HG02588 (cell line): ENCODE results near the gene TFEB.

Experiments
- ATAC-seq: cut with Tn5 transposase; IDR thresholded peaks from one replicate; pipeline ENCODE4 v1.9.1; 2021; ENCODE audit warnings: mild to moderate bottlenecking, moderate library complexity; ENCODE audit not compliant: unreplicated experiment

TFEB gene

DNA sequence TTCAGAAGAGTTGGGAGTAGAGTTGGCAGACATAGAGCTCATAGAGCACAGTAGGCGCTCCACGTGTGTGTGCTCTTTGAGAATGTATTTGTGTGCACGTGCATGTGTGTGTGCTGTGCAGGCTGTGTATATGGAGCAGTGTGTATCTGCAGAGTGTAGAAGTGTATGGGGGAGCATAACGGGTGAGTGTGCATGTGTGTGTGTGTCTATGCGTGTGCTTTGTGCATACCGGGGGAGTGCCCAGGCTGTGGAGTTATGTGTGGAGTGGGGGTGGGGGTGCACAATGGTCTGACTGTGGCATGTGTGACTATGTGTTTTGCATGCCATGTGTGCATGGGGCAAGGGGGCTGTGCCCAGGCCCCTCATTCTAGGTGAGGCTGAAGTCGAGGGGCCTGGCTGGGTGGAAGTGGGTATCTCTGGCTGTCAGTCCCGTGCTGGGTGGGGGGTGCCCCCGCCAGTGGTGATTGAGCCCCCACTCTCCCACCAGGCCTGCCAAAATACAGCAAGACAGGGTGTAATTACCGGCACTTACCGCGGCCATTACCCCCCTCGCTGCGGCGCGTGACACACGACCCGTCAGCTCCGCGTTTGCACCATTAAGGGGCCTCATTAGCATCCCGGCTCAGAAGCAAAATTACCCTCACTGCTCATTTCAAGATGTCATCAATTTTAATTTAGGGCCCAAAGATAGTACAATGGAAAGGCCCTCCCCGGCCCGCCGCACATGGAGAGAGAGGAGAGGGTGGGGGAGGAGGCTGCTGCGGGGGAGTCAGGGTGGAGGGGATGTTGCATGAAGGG is 58.1 kb downstream of the TFEB start:
- ATAC-seq = no peak

DNA sequence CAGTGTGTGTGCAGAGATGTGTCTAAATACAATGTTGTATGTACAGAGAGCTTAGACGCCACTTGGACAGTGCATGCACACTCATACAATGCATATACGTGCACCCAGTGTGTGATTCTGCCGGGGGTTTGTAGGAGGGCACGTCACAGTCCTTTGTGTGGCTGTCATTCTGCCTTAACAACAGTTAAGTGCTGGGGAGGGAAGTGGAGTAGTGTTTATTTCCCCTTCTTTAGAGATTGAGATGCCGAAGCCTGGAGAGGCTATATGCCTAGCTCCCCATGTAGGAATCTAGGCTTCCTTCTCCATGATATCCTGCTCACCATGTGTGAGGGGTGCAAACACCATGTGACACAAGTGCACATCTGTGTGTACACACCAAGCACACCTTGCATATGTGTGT is 59.0 kb downstream of the TFEB start:
- no peak for ATAC-seq

DNA sequence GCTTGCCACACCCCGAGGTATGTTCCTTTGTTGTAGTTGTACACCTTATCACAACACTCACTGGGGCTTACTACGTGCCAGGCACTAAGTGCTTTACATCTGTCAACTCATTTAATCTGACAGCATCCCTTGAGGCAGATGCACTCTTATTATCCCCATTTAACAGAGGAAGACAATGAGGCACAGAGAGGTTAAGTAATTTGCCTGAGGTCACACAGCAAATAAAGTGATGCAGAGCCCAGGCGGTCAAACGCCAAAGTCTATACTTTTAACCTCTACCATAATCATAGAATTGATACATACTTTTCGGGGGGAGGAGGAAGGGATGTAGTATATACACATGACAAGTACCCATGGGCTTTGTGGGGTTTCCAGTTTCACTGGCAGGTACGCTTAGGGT is 59.4 kb downstream of the TFEB start:
- no peak for ATAC-seq

DNA sequence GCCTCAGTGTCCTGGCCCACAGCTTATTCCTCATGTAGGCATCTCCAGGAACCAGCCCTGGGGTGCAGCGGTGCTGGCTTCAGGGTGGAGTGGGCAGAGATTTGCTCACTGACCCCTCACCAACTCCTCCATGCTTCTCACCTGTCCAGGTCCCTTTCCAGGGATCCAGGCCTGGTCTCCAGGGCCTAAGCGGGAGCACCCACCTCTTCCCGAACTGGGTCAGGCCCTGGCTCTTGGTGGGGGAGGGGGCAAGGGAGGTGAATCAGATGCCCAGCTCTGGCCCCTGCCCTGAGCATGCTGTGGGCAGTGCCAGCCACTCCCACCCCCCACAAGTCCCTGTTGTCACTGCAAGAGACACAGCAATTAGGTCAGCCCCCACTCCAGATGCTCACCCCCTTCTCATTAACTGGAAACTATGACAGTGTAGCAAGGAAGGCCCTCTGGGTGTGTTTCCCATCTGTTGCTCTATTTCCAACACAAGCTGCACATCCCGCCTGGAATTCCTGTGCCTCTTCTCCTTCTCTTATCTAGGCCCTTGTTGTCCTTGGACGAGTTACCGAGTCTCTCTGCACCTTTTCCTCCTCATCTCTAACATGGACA is 60.1 kb downstream of the TFEB start:
- ATAC-seq = no peak

DNA sequence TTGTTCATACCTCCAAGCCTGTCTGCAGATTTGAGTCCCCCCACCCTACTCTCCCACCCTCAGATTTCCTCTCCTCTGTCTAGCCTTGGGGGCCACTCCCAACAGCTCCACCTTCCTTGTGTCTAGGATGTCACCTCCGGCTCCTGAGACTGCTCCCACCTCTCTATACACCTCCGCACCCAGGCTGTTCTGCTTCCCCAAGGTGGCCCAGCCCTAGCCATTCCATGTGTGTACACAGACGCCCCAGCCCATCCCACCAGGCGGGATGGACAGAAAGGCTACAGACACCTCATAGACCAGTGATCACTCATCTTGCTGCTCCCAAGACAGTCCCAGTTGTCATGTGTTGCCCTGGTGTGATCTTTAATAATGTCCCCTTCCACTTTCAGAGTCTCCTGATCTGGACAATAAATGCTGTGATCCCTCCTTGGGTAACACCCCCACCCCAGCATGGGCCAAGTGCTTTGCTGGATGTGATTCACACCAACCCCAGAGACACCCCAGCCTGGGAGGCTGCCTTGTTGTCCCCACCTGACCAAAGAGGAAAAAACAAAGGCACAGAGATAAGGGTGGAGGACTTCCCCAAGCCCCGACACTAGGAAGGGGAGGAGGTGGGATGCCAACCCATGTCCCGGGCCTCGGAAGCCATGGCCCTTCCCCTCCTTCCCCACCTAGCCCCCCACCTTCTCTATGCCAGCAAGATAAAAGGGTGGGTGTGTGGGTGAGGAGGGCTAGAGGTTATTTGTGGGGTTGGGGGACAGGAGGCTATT is 61.0 kb downstream of the TFEB start:
- no peak for ATAC-seq

DNA sequence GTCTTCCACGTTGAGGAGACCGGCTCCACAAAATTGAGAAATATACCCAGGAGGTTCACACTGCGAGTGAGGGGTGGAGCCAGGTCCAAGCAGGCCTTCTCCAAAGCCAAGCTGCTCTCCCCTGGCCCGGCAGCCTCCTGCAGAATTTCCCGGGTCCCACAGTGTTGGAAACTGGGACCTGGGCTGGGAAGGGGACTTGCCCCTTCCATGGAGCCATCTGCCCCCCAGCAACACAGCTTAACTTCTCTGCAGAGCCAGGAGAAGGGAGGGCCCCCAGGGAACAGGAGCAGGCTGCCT is 61.8 kb downstream of the TFEB start:
- no peak for ATAC-seq

DNA sequence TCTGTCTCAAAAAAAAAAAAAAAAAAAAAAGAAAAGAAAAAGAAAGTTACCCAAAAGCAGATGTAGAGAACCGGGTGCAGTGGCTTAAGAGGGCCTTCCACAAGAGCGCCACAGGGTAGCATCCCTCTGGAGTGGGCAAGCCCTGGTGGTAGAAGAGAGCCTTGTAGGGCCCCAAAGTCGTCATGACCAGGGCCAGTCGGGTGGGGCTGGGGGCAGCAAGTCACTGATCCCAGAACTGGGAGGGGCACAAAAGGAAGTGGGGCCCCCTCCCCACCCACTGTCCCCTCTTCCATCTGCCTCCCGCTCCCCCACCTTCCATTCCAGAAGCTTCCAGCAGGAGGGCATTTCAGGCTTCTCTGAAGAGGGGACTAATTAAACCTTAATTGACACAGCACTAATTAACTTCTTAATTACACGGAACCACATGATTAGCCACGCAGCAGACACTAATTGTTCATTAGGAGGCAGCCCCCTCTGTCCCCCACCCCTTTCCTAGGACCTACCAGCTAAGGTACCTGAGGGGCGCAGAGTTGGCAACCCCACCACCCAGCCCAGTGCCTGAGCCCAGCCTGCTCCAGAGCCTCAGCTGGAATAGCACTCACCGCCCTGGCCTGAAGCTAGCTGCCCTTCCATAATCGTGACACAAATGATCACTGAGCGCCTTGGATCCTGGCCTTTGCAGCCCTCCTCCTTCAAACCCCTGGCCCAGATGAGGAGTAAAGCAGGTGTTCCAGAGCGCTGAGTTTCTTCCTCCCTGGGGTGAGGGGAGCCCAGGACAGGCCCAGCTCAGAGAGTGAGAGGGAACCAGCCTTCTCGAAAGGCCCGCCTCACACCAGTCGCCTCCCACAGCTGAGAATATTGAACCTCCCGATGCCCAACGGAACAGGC is 62.3 kb downstream of the TFEB start:
- ATAC-seq = no peak

DNA sequence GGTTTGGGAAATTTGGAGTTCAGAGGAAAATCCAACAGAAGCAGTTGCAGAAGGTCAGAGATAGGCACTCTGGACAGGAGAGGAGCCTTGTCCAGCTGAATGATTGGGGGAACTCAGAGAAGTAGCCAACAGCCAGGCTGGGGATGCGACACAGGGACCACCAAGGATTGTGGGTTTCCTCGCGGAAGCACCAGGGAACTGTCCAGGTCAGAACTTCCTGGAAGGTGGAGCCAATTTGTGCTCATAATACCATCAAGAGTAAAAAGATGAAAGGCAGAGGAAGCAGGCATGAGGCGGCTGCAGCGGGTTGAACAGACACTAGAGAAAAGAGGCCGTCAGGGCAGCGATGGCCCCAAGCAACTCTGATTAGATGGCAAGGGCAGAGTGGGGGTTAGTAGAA is 63.4 kb downstream of the TFEB start:
- ATAC-seq = no peak

DNA sequence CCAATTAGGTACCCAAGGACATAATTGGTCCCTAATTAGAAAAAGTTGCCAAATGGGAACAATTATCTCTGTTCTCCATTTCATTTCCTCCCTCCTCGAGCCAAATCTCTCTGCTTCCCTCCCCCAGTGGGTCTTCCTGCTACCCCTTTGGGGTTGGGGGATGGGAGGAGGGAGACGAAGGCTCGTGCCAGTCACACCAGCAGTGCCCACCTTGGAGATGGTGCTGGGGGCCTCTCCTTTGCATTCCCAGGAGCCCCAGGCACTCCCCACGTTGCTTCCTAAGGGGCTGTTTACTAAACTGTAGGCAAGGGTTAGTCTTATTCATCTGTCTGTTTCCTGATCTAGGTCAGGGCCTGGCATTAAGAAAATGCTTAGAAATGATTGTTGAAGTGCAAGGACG is 64.0 kb downstream of the TFEB start:
- no peak for ATAC-seq

DNA sequence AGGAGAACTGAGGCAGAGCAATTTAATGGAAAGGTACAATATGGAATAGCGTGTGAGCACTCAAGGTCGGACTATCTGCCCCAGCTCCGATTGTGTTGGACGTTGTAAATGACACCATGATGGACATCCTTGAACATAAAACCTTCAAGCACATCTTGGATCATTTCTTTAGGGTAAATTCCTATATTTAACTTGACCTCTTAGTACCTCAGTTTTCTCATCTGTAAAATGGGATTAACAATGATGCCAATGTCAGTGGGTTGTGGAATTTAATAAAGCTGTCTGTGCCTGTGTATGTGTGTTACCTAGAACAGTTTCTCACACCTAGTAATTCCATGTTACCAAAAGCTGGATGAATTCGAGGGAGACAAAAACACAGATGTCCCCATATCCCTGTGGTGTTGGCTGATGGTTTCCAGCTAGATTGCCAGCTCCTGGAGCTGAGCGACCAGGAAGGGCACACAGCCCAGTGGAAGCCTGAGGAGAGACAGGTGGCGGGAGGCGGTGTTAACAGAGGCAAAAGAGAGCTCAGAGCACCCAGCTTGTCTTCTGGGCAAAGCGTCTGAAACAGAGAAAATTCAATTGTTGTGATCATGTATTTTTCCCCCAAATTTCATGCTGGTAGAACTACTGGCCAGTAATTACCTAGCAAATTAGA is 64.6 kb downstream of the TFEB start:
- no peak for ATAC-seq

DNA sequence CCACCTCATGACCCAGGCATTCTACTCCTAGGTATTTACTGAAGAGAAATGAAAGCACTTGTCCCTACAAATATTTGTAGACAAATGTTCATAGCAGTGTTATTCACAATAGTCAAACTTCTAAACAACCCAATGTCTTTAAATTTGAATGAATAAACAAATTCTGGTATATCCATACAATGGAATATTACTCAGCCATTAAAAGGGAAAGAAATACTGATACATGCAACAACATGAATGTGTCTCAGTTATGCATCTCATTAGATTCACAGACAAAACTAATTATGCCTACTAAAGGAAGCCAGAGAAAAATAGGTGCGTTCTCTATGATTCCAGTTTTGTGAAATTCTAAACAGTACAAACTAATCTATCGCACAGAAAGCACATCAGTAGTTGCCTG is 66.4 kb downstream of the TFEB start:
- no peak for ATAC-seq

DNA sequence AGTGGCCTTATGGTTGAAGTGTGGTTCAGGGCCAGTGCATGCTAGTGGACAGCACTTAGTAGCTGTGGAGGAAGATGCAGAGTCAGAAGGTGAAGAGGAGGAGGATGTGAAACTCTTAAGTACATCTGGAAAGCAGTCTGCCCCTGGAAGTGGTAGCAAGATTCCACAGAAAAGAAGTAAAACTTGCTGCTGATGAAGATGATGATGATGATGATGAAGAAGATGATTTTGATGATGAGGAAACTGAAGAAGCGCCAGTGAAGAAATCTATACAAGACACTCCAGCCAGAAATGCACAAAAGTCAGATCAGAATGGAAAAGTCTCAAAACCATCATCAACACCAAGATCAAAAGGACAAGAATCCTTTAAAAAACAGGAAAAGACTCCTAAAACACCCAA is 68.2 kb downstream of the TFEB start:
- ATAC-seq = no peak

DNA sequence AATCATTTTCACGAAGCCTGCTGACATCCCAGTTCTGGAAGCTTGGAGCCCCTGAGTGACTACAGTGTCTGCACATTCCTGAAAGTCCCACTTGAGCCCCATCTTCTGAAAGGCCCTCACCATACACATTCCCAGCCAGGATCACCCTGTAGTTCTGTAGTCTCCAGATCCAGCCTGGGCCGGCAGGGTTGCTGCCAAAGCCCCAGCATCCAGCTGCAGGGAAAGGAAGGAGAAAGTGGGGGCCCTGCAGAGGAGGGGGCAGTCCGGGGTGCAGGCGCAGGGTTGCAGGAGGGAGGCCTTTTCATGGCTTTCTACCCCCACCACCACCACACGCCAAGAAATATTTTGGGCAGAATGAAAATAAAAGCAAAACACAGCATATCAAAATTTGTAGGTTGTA is 71.1 kb downstream of the TFEB start:
- no peak for ATAC-seq

DNA sequence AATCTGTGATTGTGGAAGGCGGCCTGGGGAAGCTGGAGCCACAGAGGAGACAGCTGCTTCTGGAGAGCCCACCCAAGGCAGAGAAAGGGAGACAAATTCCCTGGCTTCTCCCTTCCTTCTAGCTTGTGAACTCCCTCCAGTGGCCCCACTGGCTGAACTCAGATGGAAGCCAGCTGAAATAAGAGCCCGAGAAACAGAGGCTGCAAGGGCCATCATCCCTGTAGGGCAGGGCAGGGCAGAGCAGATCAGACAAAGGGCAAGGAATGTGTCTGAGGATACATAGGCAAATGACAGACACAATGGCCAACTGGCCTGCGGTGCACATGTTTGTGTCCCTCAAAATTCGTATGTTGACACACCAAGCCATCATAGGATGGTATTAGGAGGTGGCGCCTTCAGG is 71.8 kb downstream of the TFEB start:
- no peak for ATAC-seq

DNA sequence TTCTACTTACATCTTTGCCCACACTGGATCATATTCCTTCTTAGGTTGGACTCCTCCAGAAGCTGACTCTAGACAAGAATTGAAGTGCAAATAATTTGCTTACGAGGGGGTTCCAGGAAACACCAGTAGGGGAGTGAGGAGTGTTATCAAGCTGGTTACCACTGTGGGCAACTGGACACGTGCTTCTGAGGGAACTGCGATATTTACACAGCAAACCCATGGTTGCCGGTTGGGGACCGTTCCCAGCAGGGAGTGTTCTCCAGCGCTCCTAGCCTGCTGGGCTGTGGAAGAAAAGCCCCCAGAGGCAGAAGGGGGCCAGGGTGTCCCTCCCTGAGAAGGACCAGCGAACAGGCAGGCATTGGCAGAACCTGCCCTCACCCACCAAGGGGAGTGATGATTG is 75.5 kb downstream of the TFEB start:
- no peak for ATAC-seq

DNA sequence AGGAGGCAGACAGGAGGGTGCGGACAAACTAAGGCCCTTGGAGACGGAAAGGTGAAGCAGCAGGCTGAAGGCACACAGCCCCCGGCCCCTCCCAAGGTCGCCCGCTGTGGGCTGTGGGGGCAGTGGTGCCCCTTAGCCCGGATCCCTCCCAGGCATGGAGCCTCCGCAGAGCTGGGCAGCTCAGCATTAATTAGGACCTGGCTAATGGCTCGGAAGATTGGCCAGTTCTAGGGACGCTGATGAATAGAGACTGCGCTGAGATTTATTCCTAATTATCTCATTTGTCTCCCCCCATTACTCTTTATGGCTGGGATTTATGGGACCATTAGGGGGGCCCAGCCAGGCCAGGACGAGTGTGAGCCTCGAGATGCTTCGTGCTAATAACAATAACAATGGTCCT is 76.8 kb downstream of the TFEB start:
- ATAC-seq = no peak

DNA sequence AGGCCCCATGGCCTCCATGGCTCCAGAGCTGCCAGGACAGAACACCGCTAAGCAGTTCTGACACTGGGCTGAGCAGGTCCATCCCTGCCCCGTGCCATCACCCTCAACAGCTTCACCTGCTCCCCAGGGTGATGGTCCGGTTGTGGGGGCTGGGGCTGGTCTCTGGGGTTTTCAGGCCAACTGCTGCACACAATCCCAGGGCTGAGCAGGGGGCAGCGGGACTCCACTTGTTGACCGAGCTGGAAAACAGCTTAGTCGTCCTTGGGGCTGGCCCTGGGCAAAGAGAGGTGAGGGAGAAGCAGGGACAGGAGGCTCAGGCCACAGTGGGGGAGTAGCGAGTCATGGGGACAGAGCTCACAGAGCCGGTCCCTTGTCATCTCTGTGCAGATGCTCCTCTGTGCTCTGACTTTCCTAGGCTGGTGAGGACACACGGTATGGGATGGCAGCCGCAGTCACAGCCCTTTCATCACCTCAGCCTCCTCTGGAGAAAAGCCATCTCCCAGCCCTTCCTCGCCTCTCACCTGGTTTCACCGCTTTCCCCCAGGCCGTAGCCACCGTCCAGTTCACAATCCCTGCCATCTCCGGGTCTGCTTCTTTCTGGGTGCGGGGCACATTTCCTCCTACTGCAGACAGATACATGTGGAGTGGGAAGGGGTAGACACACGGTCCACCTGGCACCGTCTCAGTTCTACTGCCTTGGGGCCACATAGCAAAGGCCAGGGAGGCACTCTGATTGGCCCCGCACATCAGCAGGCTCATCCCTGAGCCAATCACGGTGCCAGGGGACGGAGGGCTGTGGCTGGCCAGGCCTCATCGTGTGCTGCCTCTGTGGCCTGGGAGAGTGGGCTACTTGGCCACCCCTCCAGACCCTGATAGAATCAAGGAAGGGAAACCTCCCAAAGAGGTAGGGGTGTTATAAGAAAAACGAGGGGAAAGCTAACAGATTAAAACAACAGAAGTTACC is 78.0 kb downstream of the TFEB start:
- ATAC-seq = no peak

DNA sequence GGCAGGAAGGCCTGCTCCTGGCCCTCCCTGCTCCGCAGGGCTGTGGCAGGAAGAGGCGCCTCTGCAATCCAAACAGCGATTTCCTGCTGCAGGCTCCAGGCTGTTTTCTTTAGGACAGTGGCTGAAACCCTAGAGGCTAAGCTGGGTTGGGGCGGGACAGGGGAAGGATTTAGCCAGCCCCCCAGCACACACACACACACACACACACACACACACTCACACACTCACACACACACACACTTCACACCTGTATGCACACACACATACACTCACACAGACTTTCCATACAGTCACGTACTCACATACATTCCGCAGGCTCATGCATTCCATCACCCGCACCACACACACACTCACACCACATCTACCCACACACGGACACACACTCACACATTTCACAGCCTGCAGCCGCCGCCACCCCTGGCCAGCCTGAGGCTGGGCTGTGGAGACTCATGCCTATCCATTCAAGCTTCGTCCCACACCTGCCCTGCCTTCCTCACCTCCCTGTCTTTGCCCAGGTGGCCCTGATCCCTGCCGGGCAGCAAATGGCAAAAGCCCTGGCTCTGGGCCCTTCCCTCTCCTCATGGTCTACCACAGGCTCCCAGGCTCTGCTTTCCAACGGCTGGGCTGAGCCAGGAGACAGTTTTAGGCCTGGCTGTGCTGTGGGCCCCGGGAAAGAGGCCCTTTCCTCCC is 79.3 kb downstream of the TFEB start:
- ATAC-seq = no peak

DNA sequence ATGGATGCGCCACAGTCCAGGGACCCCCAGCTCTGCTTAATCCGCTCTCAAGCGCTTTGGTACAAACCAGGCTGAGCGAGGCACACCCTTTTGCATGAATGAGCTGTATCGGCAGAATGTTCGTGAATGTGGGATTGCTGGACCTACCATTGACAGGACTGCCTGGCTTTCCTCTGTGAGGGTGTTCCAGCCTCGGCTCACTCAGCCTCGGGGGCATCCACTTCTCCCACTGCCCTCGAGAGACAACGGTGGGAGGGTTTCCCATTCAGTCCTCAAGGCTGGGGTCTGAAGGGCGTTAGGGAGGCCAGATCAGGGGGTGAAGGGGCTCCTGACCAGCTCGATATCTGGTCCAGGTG is 79.8 kb downstream of the TFEB start:
- ATAC-seq = no peak
